ENCODE data around the gene RALGPS1.

Gene RALGPS1

GRCh38 chr9:127179633-127180441 is 265.3 kb downstream of the RALGPS1 start:
- no peak overlapping the region for H3K4me3 ChIP-seq (ENCODE audit: low read depth, low read length)
- DNase-seq (ENCODE audit: low read depth) = no peak
- TF ChIP-seq MYC (IDR thresholded peaks at IDR 0.05; ENCODE audit: low read depth, low read length) (no peak), MAX (IDR thresholded peaks at IDR 0.05; ENCODE audit: low read depth, low read length) (no peak), POLR2A (IDR thresholded peaks at IDR 0.05; ENCODE audit: extremely low read depth, insufficient read length) (no peak)
- TF ChIP-seq, protein P1, sequence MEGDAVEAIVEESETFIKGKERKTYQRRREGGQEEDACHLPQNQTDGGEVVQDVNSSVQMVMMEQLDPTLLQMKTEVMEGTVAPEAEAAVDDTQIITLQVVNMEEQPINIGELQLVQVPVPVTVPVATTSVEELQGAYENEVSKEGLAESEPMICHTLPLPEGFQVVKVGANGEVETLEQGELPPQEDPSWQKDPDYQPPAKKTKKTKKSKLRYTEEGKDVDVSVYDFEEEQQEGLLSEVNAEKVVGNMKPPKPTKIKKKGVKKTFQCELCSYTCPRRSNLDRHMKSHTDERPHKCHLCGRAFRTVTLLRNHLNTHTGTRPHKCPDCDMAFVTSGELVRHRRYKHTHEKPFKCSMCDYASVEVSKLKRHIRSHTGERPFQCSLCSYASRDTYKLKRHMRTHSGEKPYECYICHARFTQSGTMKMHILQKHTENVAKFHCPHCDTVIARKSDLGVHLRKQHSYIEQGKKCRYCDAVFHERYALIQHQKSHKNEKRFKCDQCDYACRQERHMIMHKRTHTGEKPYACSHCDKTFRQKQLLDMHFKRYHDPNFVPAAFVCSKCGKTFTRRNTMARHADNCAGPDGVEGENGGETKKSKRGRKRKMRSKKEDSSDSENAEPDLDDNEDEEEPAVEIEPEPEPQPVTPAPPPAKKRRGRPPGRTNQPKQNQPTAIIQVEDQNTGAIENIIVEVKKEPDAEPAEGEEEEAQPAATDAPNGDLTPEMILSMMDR (IDR thresholded peaks at IDR 0.05; ENCODE audit: low read depth, low read length) = no peak

DNA sequence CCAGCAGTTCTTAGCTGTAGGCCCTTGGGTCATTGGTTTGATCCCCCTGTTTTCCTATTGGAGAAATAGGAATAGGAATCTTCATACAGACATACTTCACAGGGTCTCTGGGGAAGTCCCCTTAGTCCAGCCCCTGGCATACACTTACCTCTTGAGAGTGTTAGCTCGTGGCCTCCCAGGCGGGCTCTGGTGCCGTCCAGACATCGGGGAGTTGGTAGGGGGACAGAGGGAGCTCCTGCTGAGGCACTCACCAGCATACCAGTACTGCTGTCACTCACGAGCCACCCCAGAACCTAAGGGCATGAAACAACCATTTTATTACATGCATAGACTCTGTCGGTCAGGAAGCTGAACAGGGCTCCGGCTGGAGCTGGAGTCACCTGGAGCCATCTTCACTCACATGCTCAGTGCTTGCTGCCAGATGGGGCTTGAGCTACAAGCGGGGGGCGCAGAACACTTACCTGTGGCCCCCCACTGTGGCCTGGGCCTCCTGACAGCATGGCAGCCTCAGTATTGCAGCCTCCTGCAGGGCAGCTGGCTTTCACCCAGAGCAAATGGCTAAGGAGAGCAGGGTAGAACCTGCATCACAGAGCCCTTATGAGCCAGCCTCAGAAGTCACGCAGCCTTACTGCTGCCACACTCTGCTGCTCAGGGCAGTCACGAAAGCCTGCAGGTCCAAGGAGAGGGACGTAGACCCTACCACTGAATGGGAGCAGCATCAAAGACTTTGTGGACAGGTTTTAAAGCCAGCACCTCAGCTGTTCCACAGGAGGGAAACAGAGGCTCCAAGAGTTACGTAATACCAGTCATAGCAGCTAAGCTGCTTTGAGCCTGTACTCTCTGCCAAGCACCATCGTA is 266.1 kb downstream of the RALGPS1 start:
- no peak for DNase-seq (ENCODE audit: low read depth)
- H3K4me3 ChIP-seq (ENCODE audit: low read depth, low read length) = no peak overlapping the region
- no peak for TF ChIP-seq MAX (IDR thresholded peaks at IDR 0.05; ENCODE audit: low read depth, low read length)

DNA sequence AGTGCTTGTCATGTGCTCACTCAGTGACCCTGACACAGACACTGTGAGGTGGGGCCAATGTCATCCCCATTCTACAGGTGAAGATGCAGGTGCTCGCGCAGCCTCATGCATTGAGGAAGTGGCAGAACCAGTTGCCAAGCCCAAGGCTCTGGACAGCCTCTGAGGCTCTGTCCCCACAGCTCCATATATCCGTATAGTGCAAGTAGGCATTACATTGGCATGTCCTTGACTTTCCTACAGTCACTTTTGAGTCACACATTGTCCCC is 266.7 kb downstream of the RALGPS1 start:
- DNase-seq (ENCODE audit: low read depth) = no peak
- no peak overlapping the region for H3K4me3 ChIP-seq (ENCODE audit: low read depth, low read length)
- TF ChIP-seq MYC (IDR thresholded peaks at IDR 0.05; ENCODE audit: low read depth, low read length) = no peak
- TF ChIP-seq, protein P1 (IDR thresholded peaks at IDR 0.05; ENCODE audit: low read depth, low read length) = no peak

- no peak for TF ChIP-seq POLR2A (IDR thresholded peaks at IDR 0.05; ENCODE audit: extremely low read depth, insufficient read length)
- TF ChIP-seq MAX (IDR thresholded peaks at IDR 0.05; ENCODE audit: low read depth, low read length) = no peak
- no peak for TF ChIP-seq MYC (IDR thresholded peaks at IDR 0.05; ENCODE audit: low read depth, low read length)
- TF ChIP-seq, protein P1 (IDR thresholded peaks at IDR 0.05; ENCODE audit: low read depth, low read length) = no peak
- DNase-seq (ENCODE audit: low read depth) = no peak
Measured at GRCh38 chr9:127181595-127182190, 267.1 kb downstream of the RALGPS1 start.

GRCh38 chr9:127182901-127183746 is 268.5 kb downstream of the RALGPS1 start:
- DNase-seq (ENCODE audit: low read depth) = peak; percentile 54
- no peak for TF ChIP-seq MAX (IDR thresholded peaks at IDR 0.05; ENCODE audit: low read depth, low read length)
- TF ChIP-seq POLR2A (IDR thresholded peaks at IDR 0.05; ENCODE audit: extremely low read depth, insufficient read length) = no peak
- TF ChIP-seq MYC (IDR thresholded peaks at IDR 0.05; ENCODE audit: low read depth, low read length) = no peak
- H3K4me3 ChIP-seq (ENCODE audit: low read depth, low read length) = no peak overlapping the region

More at GRCh38 chr9:127181595-127182190, 267.1 kb downstream of the RALGPS1 start:
- no peak overlapping the region for H3K4me3 ChIP-seq (ENCODE audit: low read depth, low read length)

DNA sequence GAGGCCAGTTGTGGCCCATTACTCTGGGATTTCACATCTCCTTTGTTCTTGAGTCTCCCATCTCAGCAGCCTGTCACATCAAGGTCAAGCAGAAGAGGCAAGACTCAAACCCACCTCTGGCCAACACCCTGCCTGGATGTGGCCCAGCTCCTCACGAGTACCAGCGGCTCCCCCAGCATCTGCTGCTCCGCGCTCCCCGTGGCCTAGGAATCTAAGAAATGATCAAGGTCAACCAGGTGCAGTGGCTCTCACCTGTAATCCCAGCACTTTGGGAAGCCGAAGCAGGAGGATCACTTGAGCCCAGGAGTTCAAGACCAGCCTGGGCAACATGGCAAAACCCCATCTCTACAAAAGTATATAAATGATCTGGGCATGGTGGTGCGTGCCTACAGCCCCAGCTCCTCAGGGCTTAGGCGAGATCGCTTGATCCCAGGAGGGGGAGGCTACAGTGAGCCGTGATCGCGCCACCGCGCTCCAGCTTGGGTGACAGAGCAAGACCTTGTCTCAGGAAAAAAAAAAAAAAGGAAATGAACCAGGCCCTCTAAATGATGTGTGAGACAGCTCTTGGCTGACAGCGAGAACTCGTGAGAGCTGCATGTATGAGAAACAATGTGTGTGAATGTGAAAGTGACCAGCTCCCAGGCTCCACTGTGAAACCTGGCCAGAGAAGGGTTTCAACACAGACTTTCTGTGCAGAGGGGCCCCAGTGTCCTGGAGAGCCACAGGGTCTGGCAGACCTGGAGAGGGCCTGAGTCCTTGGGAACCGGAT is 269.4 kb downstream of the RALGPS1 start:
- TF ChIP-seq POLR2A (IDR thresholded peaks at IDR 0.05; ENCODE audit: extremely low read depth, insufficient read length) (no peak), MYC (IDR thresholded peaks at IDR 0.05; ENCODE audit: low read depth, low read length) (no peak), MAX (IDR thresholded peaks at IDR 0.05; ENCODE audit: low read depth, low read length) (no peak)
- TF ChIP-seq, protein P1 (IDR thresholded peaks at IDR 0.05; ENCODE audit: low read depth, low read length) = no peak
- no peak for DNase-seq (ENCODE audit: low read depth)
- no peak overlapping the region for H3K4me3 ChIP-seq (ENCODE audit: low read depth, low read length)
